Stomach (tissue), 4 donors: Measurements from ENCODE around the gene CCDC122.

Source experiments
- CTCF ChIP-seq, 7 experiments: fragments of 450-650 bp in 4 of 7; fragments of 200-600 bp in 3 of 7; sonication (generic) in 3 of 7; IDR thresholded peaks; one replicate each; pipeline ENCODE4 v1.5.1; 2016 to 2019; ENCODE audit warnings: antibody characterized with exemption in 7 of 7, control low read depth in 2 of 7, mild to moderate bottlenecking in 1 of 7
- EP300 ChIP-seq: sonication (generic); formaldehyde crosslinking; IDR thresholded peaks from one replicate; pipeline ENCODE4 v1.6.1; 2017; ENCODE audit warnings: antibody characterized with exemption
- POLR2A ChIP-seq, 4 donors: fragments of 450-650 bp; IDR thresholded peaks; one replicate each; pipeline ENCODE4 v1.6.1; 2016; ENCODE audit warnings: antibody characterized with exemption in 4 of 4, control low read depth in 2 of 4, mild to moderate bottlenecking in 1 of 4, moderate library complexity in 1 of 4
- POLR2AphosphoS5 ChIP-seq, 3 donors: sonication (generic); formaldehyde crosslinking; IDR thresholded peaks; one replicate each; pipeline ENCODE4 v1.6.1; 2016; ENCODE audit warnings: antibody characterized with exemption in 3 of 3

- TF ChIP-seq CTCF (IDR thresholded peaks at IDR 0.05) (no peak), EP300 (no peak), POLR2AphosphoS5 (IDR thresholded peaks at IDR 0.05) (no peak), POLR2A (IDR thresholded peaks at IDR 0.05) (no peak)
Measured at GRCh38 chr13:43794416-43794815, 85.1 kb downstream of the CCDC122 start.
